B cell (primary cell): ENCODE results near the gene ACTR8. TPM values are rescaled to one million over a fixed set of nuclear protein-coding genes. Genes with fewer than 3 reads are reported as not detected.

ENCODE experiments used
- ATAC-seq: fragments of 200-7000 bp; cut with Tn5 transposase; one replicate; pipeline ENCODE4 v1.10.0; 2021; ENCODE audit warnings: low read depth, mild to moderate bottlenecking, moderate number of reproducible peaks, moderate library complexity
- CTCF ChIA-PET: fragments of 350-600 bp; sonication (Branson Sonifier 250); formaldehyde crosslinking; loops from one replicate; lab custom pipeline; 2021; ENCODE audit warnings: antibody characterized with exemption, inconsistent platforms; lab: Charles Lee
- POLR2A ChIA-PET: fragments of 350-600 bp; sonication (Branson Sonifier 250); formaldehyde crosslinking; loops from one replicate; lab custom pipeline; 2021; ENCODE audit warnings: antibody characterized with exemption; lab: Charles Lee
- DNase-seq: peaks from one replicate; pipeline ENCODE4 v3.0.0; 2013
- H2AFZ ChIP-seq: 2 replicates; pipeline ENCODE4 v1.6.1; 2012; ENCODE audit warnings: mild to moderate bottlenecking, low read depth, low read length; ENCODE audit not compliant: insufficient read depth, poor library complexity, severe bottlenecking
- H3K27ac ChIP-seq, 2 donors: 1 replicate in 1 of 2; 2 replicates in 1 of 2; pipeline ENCODE4 v1.5.1; 2012 to 2013; ENCODE audit warnings: low read length in 2 of 2, mild to moderate bottlenecking in 2 of 2, moderate library complexity in 1 of 2
- H3K27me3 ChIP-seq, 4 experiments: fragments of 200-600 bp in 1 of 4; sonication (generic) in 1 of 4; replicated peaks in 1 of 4; 1 replicate in 2 of 4; 2 replicates in 2 of 4; pipeline versions ENCODE4 v1.6.1 to v1.7.0; 2013 to 2016; ENCODE audit warnings: low read length in 3 of 4, mild to moderate bottlenecking in 2 of 4, mixed read lengths in 1 of 4, moderate library complexity in 1 of 4; ENCODE audit not compliant: insufficient read depth in 4 of 4, control insufficient read depth in 3 of 4; ENCODE audit errors: control extremely low read depth in 1 of 4
- H3K36me3 ChIP-seq, 2 experiments: replicated peaks in 1 of 2; 1 replicate in 1 of 2; 2 replicates in 1 of 2; pipeline versions ENCODE4 v1.6.1 to v1.7.1; 2013; ENCODE audit warnings: low read length in 1 of 2; ENCODE audit not compliant: insufficient read depth in 2 of 2, control insufficient read depth in 1 of 2; ENCODE audit errors: control extremely low read depth in 1 of 2, extremely low read depth in 1 of 2
- H3K4me1 ChIP-seq, 2 donors: fragments of 200-600 bp in 1 of 2; sonication (generic) in 1 of 2; 1 replicate in 1 of 2; 2 replicates in 1 of 2; pipeline versions ENCODE4 v1.5.1 to v1.6.1; 2013 to 2017; ENCODE audit warnings: low read length in 2 of 2; ENCODE audit not compliant: control insufficient read depth in 2 of 2, insufficient read depth in 2 of 2
- H3K4me2 ChIP-seq: replicated peaks from 2 replicates; pipeline ENCODE3; 2012; ENCODE audit warnings: mild to moderate bottlenecking, low read depth, low read length; ENCODE audit not compliant: poor library complexity, severe bottlenecking
- H3K4me3 ChIP-seq, 5 experiments: fragments of 200-600 bp in 1 of 5; sonication (generic) in 1 of 5; 1 replicate in 3 of 5; 2 replicates in 2 of 5; pipeline versions ENCODE4 v1.5.1 to v1.7.0; 2011 to 2016; ENCODE audit warnings: low read length in 4 of 5, mild to moderate bottlenecking in 4 of 5, low read depth in 2 of 5, control low read depth in 1 of 5, moderate library complexity in 1 of 5; ENCODE audit not compliant: insufficient read depth in 1 of 5; ENCODE audit errors: control extremely low read depth in 1 of 5, extremely low read depth in 1 of 5
- H3K79me2 ChIP-seq: fragments of 200-600 bp; sonication (generic); one replicate; pipeline ENCODE4 v1.6.0; 2016; ENCODE audit warnings: low read length; ENCODE audit not compliant: control insufficient read depth, insufficient read depth
- H3K9ac ChIP-seq: fragments of 200-600 bp; sonication (generic); 2 replicates; pipeline ENCODE4 v1.6.1; 2017; ENCODE audit warnings: mild to moderate bottlenecking, low read length, moderate library complexity
- H3K9me3 ChIP-seq, 3 donors: one replicate each; pipeline versions ENCODE4 v1.6.1 to v1.7.1; 2013; ENCODE audit warnings: low read length in 2 of 3; ENCODE audit not compliant: control insufficient read depth in 2 of 3, insufficient read depth in 1 of 3; ENCODE audit errors: control extremely low read depth in 1 of 3
- H4K20me1 ChIP-seq: 2 replicates; pipeline ENCODE4 v1.6.0; 2012; ENCODE audit warnings: mild to moderate bottlenecking, low read length; ENCODE audit not compliant: insufficient read depth, control insufficient read depth, poor library complexity, severe bottlenecking
- H3K27ac Mint-ChIP-seq: one replicate; pipeline ENCODE4 v1.8.0; 2021; ENCODE audit warnings: mixed read lengths
- H3K27me3 Mint-ChIP-seq: one replicate; pipeline ENCODE4 v1.8.0; 2021; ENCODE audit warnings: mixed read lengths
- H3K4me1 Mint-ChIP-seq: one replicate; pipeline ENCODE4 v1.8.0; 2021; ENCODE audit warnings: mixed read lengths
- H3K4me3 Mint-ChIP-seq: one replicate; pipeline ENCODE4 v1.8.0; 2021; ENCODE audit warnings: mixed read lengths
- H3K9me3 Mint-ChIP-seq: one replicate; pipeline ENCODE4 v1.8.0; 2022; ENCODE audit warnings: mixed read lengths; ENCODE audit not compliant: insufficient read depth
- CTCF ChIP-seq: fragments of 200-600 bp; IDR thresholded peaks from one replicate; pipeline ENCODE4 v1.8.0; 2022; ENCODE audit warnings: antibody characterized with exemption, mild to moderate bottlenecking
- EZH2 ChIP-seq: IDR thresholded peaks from 2 replicates; pipeline ENCODE4 v1.6.1; 2012; ENCODE audit warnings: borderline replicate concordance, low read depth, mild to moderate bottlenecking, moderate library complexity, low read length; ENCODE audit not compliant: insufficient read depth, poor library complexity, severe bottlenecking
- WGBS: methylation state at CpG from one replicate; pipeline ENCODE4 v1.1.5; 2013; ENCODE audit warnings: missing lambda C conversion rate; ENCODE audit not compliant: insufficient coverage; 5-methylcytosine and 5-hydroxymethylcytosine counted together
- intact Hi-C: fragments of 100-400 bp; cut with micrococcal nuclease; formaldehyde crosslinking; loops from one replicate; pipeline ENCODE4 v1.10.0; 2022
- polyA plus RNA-seq: library from polyadenylated mRNA; depleted of rRNA; stranded (reverse); fragments of >200 nt; gene quantifications from 2 replicates; pipeline ENCODE4 v1.2.3, GENCODE V29; 2012
- total RNA-seq, 2 donors: library from RNA; stranded (reverse); fragments of 120-200 nt in 1 of 2; gene quantifications; 1 replicate in 1 of 2; 2 replicates in 1 of 2; pipeline versions ENCODE4 v1.2.3 to v1.2.4, GENCODE V29; 2013 to 2022

ACTR8 gene
- total and polyA plus RNA-seq, 2 donors (not counting 1 experiment from before 2014, with no cell fraction given), result 10.8 to 42.0 TPM

- H4K20me1 ChIP-seq, result no peaks in the 10 kb centered on the region
- peaks cover 0 to 3% (median 0%) of the 10 kb centered on the region in 4 experiments for H3K27me3 ChIP-seq
- Mint-ChIP-seq H3K4me1 (no peaks in the 10 kb centered on the region), H3K9me3 (no peaks in the 10 kb centered on the region), H3K27ac (no peak overlapping the region), H3K4me3 (no peak overlapping the region), H3K27me3 (peaks cover 3% of the 10 kb centered on the region)
- no peak overlapping the region for H2AFZ ChIP-seq
- no peak for ATAC-seq
- no peak overlapping the region for H3K9ac ChIP-seq
- DNase-seq, result no peak
- WGBS, result 93% methylated on average over 9 of the region's 9 CpGs
- no peak overlapping the region for H3K4me3 ChIP-seq
- ChIA-PET POLR2A (no interaction called here), CTCF (no interaction called here)
- H3K4me1 ChIP-seq, result no peaks in the 10 kb centered on the region
- no peak overlapping the region for H3K4me2 ChIP-seq
- no peak overlapping the region for H3K27ac ChIP-seq
- intact Hi-C loops, result no loop called here
- no peaks in the 10 kb centered on the region for H3K36me3 ChIP-seq
- H3K9me3 ChIP-seq, result no peaks in the 10 kb centered on the region
- TF ChIP-seq CTCF (no peak), EZH2 (no peak)
- H3K79me2 ChIP-seq, result no peaks in the 10 kb centered on the region
Measured at GRCh38 chr3:53836084-53836872, 45.7 kb downstream of the ACTR8 start.

GRCh38 chr3:53835257-53835656, 46.7 kb downstream of the ACTR8 start:
- POLR2A ChIA-PET, result no interaction called here
- H3K4me3 Mint-ChIP-seq, result no peak overlapping the region
- Histone ChIP-seq H3K9ac (no peak overlapping the region), H3K36me3 (no peaks in the 10 kb centered on the region), H3K4me3 (no peak overlapping the region), H3K79me2 (no peaks in the 10 kb centered on the region), H4K20me1 (no peaks in the 10 kb centered on the region), H3K4me2 (no peak overlapping the region), H3K27me3 (peaks cover 0 to 3% (median 0%) of the 10 kb centered on the region in 4 experiments), H2AFZ (no peak overlapping the region), H3K27ac (no peak overlapping the region), H3K4me1 (no peaks in the 10 kb centered on the region), H3K9me3 (no peaks in the 10 kb centered on the region)
- H3K27ac Mint-ChIP-seq, result no peak overlapping the region
- ATAC-seq (no peak), DNase-seq (no peak)
- H3K9me3 Mint-ChIP-seq, result no peaks in the 10 kb centered on the region
- H3K27me3 Mint-ChIP-seq, result peaks cover 3% of the 10 kb centered on the region
- TF ChIP-seq EZH2 (no peak), CTCF (no peak)
- H3K4me1 Mint-ChIP-seq, result no peaks in the 10 kb centered on the region
- WGBS, result 80% methylated on average over 1 of the region's 1 CpG
- CTCF ChIA-PET, result no interaction called here
- intact Hi-C loops, result no loop called here
